ENCODE data around the gene ARIH2. TPM values are rescaled to one million over a fixed set of nuclear protein-coding genes. Genes with fewer than 3 reads are reported as not detected.
"Not testable (repeated sequence)": the region's sequence is repeated elsewhere in the genome, so short reads cannot be mapped to it uniquely, and the experiment has no call there.

Gene ARIH2
- total RNA-seq, result 128 and 137 TPM in 2 replicates

- intact Hi-C loops (cut with micrococcal nuclease), result loop anchor here (1.0 to 10.0 kb wide), 16 partner anchors 10 to 1379 kb away; partner anchors contain the start of genes ATRIP, CCDC51, DAG1 and GPX1
Observed at GRCh38 chr3:48918388-48919214, at the start of gene ARIH2. Gene ARIH2 (plus strand): TSS chr3:48918842. CDS start chr3:48927559, 8,717 bp downstream.

DNA sequence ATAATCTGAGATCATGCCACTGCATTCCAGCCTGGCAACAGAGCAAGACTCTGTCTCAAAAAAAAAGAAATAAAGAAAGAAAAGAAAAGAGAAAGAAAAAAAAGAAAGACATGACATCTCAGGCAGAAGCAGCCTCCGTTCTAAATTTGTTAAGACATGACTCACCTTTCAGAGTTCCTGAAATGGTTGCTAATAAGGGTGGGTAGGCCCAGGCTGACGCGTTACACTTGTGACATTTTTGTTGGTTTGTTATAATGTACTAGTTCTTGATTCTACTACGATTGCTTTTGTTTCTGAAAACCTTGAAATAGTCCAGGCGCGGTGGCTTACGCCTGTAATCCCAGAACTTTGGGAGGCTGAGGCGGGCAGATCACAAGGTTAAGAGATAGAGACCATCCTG is 41.0 kb upstream of the ARIH2 start:
- intact Hi-C loops (cut with micrococcal nuclease), result no loop called here

GRCh38 chr3:48879307-48879993 is 39.2 kb upstream of the ARIH2 start:
- intact Hi-C loops (cut with micrococcal nuclease), result no loop called here

- intact Hi-C loops (cut with micrococcal nuclease), result no loop called here
Observed at GRCh38 chr3:48879994-48880377, 38.7 kb upstream of the ARIH2 start.

- intact Hi-C loops (cut with micrococcal nuclease), result no loop called here
Observed at GRCh38 chr3:48881006-48881405, 37.6 kb upstream of the ARIH2 start.

DNA sequence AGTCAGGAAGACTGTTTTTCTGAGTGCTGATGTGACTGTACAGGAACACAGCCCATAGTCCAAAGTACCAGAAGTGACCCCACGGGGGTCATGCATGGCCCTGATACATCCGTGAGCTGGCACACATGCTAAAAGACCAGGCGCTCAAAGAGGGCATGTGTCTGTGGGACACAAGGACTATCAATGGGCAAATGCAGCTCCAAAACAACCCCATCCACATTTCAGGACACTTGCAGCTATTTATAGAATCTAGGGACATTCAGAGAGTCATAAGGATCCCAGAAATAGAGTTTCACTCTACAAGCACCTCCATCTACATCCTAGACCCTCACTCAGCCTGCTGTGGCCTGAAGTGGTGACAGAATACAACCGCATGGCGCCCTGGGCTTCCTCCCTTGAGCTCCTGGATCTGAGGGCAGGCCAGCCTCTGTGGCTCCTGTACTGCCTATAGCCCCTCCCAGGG is 37.0 kb upstream of the ARIH2 start:
- intact Hi-C loops (cut with micrococcal nuclease), result no loop called here

DNA sequence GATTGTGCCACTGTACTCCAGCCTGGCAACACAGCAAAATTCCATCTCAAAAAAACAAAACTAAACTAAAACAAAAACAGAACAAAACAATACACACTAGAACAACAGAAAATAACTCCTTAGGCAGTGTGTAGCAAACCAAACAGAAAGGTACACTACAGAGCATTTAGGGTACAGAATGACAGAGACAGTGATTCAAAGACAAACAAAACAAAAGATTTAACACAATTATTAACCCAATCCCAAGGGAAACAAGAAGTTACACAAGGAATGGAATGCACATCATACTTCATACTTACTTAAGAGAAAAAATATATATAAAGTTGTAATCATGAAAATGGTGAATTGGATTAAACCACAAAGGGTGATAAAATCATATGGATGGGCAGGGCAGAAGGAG is 32.9 kb upstream of the ARIH2 start:
- intact Hi-C loops (cut with micrococcal nuclease), result no loop called here

DNA sequence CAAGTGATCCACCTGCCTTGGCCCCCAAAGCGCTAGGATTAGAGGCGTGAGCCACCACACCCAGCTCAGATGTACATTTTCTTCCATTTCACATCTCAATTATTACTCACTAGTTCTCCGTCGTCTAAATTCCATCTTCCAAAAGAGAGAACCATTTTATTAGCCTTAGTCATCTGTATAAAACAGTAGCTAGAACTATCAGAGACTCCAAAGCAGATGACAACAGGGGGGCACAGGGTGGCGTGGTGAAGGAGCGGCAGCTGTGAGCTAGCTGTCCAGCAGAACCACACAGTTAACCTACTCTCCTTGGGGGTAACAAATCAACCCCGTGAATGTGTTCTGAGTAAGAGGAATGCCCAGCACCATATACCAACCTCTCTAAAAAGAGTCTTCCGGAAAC is 27.0 kb upstream of the ARIH2 start:
- intact Hi-C loops (cut with micrococcal nuclease), result no loop called here

DNA sequence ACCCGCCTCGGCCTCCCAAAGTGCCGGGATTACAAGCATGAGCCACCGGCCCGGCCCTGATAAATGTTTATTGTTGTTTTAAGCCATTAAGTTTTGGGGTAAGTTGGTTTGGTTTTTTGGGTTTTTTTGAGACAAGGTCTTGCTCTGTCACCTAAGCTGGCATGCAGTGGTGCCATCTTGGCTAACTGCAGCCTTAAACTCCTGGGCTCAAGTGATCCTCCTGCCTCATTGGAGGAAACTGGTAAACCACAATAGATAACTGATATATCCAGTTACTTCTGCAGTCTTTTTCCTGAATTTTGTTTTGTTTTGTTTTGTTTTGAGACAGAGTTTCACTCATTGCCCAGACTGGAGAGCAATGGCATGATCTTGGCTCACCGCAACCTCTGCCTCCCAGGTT is 24.1 kb upstream of the ARIH2 start:
- intact Hi-C loops (cut with micrococcal nuclease), result no loop called here

- intact Hi-C loops (cut with micrococcal nuclease), result loop anchor here (5.0 kb wide), 2 partner anchors 35 to 445 kb away; partner anchors contain the start of gene USP4
Observed at GRCh38 chr3:48896936-48897335, 21.7 kb upstream of the ARIH2 start.

DNA sequence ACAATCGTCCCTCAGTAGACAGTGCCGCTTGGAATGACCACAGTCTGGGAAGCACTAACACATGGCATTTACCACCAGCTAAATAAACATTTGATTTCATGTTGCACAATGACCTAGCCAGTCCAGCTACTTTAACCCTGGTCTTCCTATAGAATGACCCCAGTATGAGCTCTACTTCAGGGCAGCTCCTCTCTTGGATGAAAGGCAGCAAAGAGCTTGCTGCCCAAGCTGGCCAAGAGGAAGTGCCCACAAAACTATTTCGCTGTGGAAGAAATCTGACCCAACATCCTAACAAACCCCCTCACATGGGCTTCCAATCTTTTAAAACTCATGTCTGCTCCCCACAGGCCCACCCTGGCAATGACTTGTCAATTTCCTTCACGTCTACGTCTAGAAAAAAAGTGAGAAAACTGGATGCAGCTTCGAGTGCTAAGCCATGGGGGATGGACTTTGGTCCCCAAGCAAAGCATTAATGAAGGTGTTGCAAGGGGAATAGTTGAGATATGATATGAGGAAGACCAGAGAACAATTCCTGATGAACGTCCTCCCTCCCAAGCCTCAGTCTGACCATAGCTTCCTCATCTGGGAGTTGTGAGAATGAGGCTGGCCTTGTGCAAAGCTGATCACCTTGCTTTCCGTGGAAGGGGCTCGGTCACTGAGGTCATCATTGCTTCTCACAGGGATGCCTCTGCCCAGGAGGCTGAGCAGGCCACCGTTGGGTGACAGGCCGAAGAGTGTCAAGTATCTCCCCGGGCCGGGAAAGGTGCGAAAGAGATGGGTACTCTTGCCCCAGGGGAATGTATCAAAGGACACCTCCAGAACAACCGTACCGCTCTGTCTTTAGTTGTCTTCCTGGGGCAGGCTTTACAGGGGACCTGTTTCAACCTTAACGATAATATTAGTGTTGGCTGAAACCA is 20.9 kb upstream of the ARIH2 start:
- intact Hi-C loops (cut with micrococcal nuclease), result loop anchor here (1.0 to 5.0 kb wide), 10 partner anchors 21 to 445 kb away; partner anchors contain the start of genes ARIH2, IP6K2, PRKAR2A and UQCRC1

- intact Hi-C loops (cut with micrococcal nuclease), result loop anchor here (1.0 to 5.0 kb wide), 10 partner anchors 20 to 444 kb away; partner anchors contain the start of genes ARIH2, IP6K2, PRKAR2A and UQCRC1
Observed at GRCh38 chr3:48898383-48899234, 20.0 kb upstream of the ARIH2 start, which contains the start of gene SLC25A20. Gene SLC25A20 (minus strand): TSS chr3:48898882. CDS start chr3:48898794, 88 bp downstream.

GRCh38 chr3:48899273-48899672 is 19.4 kb upstream of the ARIH2 start:
- intact Hi-C loops (cut with micrococcal nuclease), result loop anchor here (2.0 to 5.0 kb wide), 5 partner anchors 33 to 443 kb away; partner anchors contain the start of genes UQCRC1 and USP4

- intact Hi-C loops (cut with micrococcal nuclease), result not testable (repeated sequence)
Observed at GRCh38 chr3:48907026-48907425, 11.6 kb upstream of the ARIH2 start.

GRCh38 chr3:48915296-48915695 is 3.3 kb upstream of the ARIH2 start:
- intact Hi-C loops (cut with micrococcal nuclease), result loop anchor here (5.0 to 10.0 kb wide), 3 partner anchors 470 to 1382 kb away; partner anchors contain the start of genes ATRIP, CCDC51, HYAL3 and NAA80

GRCh38 chr3:48919215-48920138 is 835 bp downstream of the ARIH2 start:
- intact Hi-C loops (cut with micrococcal nuclease), result loop anchor here (1.0 to 10.0 kb wide), 6 partner anchors 87 to 1378 kb away; partner anchors contain the start of genes ATRIP, CCDC51, DAG1 and HYAL3

DNA sequence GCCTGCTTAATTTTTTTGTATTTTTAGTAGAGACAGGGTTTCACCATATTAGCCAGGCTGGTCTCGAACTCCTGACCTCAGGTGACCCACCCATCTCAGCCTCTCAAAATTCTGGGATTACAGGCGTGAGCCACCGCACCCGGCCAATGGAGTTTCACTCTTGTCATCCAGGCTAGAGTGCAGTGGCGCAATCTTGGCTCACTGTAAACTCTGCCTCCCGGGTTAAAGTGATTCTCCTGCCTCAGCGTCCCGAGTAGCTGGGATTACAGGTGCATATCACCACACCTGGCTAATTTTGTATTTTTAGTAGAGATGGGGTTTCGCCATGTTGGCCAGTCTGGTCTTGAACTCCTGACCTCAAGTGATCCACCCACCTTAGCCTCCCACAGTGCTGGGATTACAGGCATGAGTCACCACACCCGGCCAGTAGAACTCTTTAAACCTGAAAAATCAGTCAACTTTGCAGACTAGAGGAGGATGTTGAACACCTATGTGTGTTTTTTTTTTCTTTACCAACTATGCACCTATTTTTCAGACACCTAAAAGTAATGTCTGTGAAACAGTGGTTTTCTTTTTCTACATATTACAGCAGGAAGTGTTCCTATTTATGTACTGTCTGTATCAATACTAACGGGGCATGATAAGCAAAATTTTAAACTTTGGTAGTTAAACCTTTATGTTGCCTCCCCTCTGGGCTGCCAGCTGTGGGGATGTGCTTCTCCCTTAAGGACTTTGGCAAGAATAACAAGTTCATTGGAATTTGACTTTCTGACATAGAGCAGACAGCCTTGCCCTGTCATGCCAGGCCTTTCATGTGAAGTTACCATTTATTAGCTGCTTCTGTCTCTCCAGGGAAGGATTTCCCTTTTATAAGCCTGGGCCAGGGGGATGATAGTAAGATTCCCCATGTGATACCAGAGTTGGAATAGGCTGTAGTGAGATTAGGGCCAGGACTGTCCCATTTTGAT is 8.1 kb downstream of the ARIH2 start:
- intact Hi-C loops (cut with micrococcal nuclease), result no loop called here
